HepG2 (cell line): ENCODE data around the gene REEP2. TPM values are rescaled to one million over a fixed set of nuclear protein-coding genes. Genes with fewer than 3 reads are reported as not detected.

Experiments
- ADNP ChIP-seq: sonication (generic); formaldehyde crosslinking; IDR thresholded peaks from 2 replicates; pipeline ENCODE4 v1.4.0; 2020; ENCODE audit warnings: missing genetic modification reagents
- FIP1L1 ChIP-seq: fragments of 200-400 bp; formaldehyde crosslinking; IDR thresholded peaks from 2 replicates; pipeline ENCODE4 v1.6.1; 2018; ENCODE audit warnings: low read depth, mild to moderate bottlenecking, low read length, moderate library complexity, borderline replicate concordance; ENCODE audit not compliant: insufficient read depth
- GLMP ChIP-seq: sonication (generic); formaldehyde crosslinking; IDR thresholded peaks from 2 replicates; pipeline ENCODE4 v1.9.0; 2021; ENCODE audit warnings: missing genetic modification reagents, mild to moderate bottlenecking, borderline replicate concordance
- KDM2A ChIP-seq: sonication (generic); formaldehyde crosslinking; IDR thresholded peaks from 2 replicates; pipeline ENCODE4 v1.4.0; 2020; ENCODE audit warnings: low read depth, missing genetic modification reagents, borderline replicate concordance
- NAIF1 ChIP-seq: sonication (generic); formaldehyde crosslinking; IDR thresholded peaks from 2 replicates; pipeline ENCODE4 v1.5.0; 2020; ENCODE audit warnings: mild to moderate bottlenecking, missing genetic modification reagents, borderline replicate concordance
- NFATC3 ChIP-seq: sonication (generic); formaldehyde crosslinking; IDR thresholded peaks from 2 replicates; pipeline ENCODE4 v1.5.1; 2020; ENCODE audit warnings: mild to moderate bottlenecking, missing genetic modification reagents
- PATZ1 ChIP-seq: sonication (generic); formaldehyde crosslinking; IDR thresholded peaks from 2 replicates; pipeline ENCODE4 v1.4.0; 2020; ENCODE audit warnings: missing genetic modification reagents
- POLR2G ChIP-seq: fragments of 200-400 bp; formaldehyde crosslinking; IDR thresholded peaks from 2 replicates; pipeline ENCODE4 v1.6.1; 2018; ENCODE audit warnings: mild to moderate bottlenecking, low read depth, low read length, moderate library complexity
- REL ChIP-seq: sonication (generic); formaldehyde crosslinking; conservative IDR thresholded peaks from 2 replicates; pipeline ENCODE4 v1.8.0; 2022; ENCODE audit warnings: mild to moderate bottlenecking, missing genetic modification reagents, moderate library complexity
- SAP130 ChIP-seq: IDR thresholded peaks from 2 replicates; pipeline ENCODE4 v1.6.1; 2016; ENCODE audit warnings: low read depth
- SRSF9 ChIP-seq: fragments of 200-400 bp; formaldehyde crosslinking; IDR thresholded peaks from 2 replicates; pipeline ENCODE4 v1.6.1; 2018; ENCODE audit warnings: borderline replicate concordance, mild to moderate bottlenecking, low read depth, low read length; ENCODE audit not compliant: insufficient read depth, poor library complexity, severe bottlenecking
- SRY ChIP-seq: sonication (generic); formaldehyde crosslinking; IDR thresholded peaks from 2 replicates; pipeline ENCODE4 v1.8.0; 2022; ENCODE audit warnings: mild to moderate bottlenecking, missing genetic modification reagents
- TARDBP ChIP-seq: sonication (generic); formaldehyde crosslinking; IDR thresholded peaks from 2 replicates; pipeline ENCODE4 v1.8.0; 2022; ENCODE audit warnings: mild to moderate bottlenecking, missing genetic modification reagents
- U2AF1 ChIP-seq: fragments of 200-400 bp; formaldehyde crosslinking; optimal IDR thresholded peaks from 2 replicates; pipeline ENCODE3; 2017; ENCODE audit warnings: mild to moderate bottlenecking, low read depth, low read length
- ZBTB10 ChIP-seq: sonication (generic); formaldehyde crosslinking; IDR thresholded peaks from 2 replicates; pipeline ENCODE4 v1.4.0; 2020; ENCODE audit warnings: missing genetic modification reagents, borderline replicate concordance
- ZBTB42 ChIP-seq: sonication (generic); formaldehyde crosslinking; IDR thresholded peaks from 2 replicates; pipeline ENCODE4 v1.5.0; 2020; ENCODE audit warnings: mild to moderate bottlenecking, missing genetic modification reagents
- ZNF101 ChIP-seq: sonication (generic); formaldehyde crosslinking; IDR thresholded peaks from 2 replicates; pipeline ENCODE4 v1.4.0; 2020; ENCODE audit warnings: mild to moderate bottlenecking, low read depth, missing genetic modification reagents, borderline replicate concordance
- ZNF234 ChIP-seq: sonication (generic); formaldehyde crosslinking; conservative IDR thresholded peaks from 2 replicates; pipeline ENCODE4 v1.5.1; 2020; ENCODE audit warnings: mild to moderate bottlenecking, missing genetic modification reagents
- ZNF3 ChIP-seq: IDR thresholded peaks from 2 replicates; pipeline ENCODE4 v1.7.0; 2017; ENCODE audit warnings: inconsistent platforms
- ZNF382 ChIP-seq: sonication (generic); formaldehyde crosslinking; IDR thresholded peaks from 2 replicates; pipeline ENCODE4 v1.5.0; 2020; ENCODE audit warnings: missing genetic modification reagents, mild to moderate bottlenecking, borderline replicate concordance
- ZNF589 ChIP-seq: sonication (generic); formaldehyde crosslinking; conservative IDR thresholded peaks from 2 replicates; pipeline ENCODE4 v1.8.0; 2022; ENCODE audit warnings: mild to moderate bottlenecking, moderate library complexity, missing genetic modification reagents
- ZNF720 ChIP-seq: sonication (generic); formaldehyde crosslinking; IDR thresholded peaks from 2 replicates; pipeline ENCODE4 v1.4.0; 2020; ENCODE audit warnings: missing genetic modification reagents
- ZNF777 ChIP-seq: sonication (generic); formaldehyde crosslinking; IDR thresholded peaks from 2 replicates; pipeline ENCODE4 v1.4.0; 2020; ENCODE audit warnings: missing genetic modification reagents
- ZNF782 ChIP-seq: sonication (generic); formaldehyde crosslinking; IDR thresholded peaks from 2 replicates; pipeline ENCODE4 v1.4.0; 2020; ENCODE audit warnings: missing genetic modification reagents, mild to moderate bottlenecking, borderline replicate concordance
- polyA plus RNA-seq, 8 experiments: library from polyadenylated mRNA; depleted of rRNA in 3 of 8; stranded (reverse) in 7 of 8; unstranded in 1 of 8; fragments of >200 nt; fragmentation: Illumina TruSeq in 4 of 8; extraction: Trizol in 4 of 8; gene quantifications; 2 replicates each; pipeline versions ENCODE4 v1.2.1 to v1.2.3, GENCODE V29; 2011 to 2016; ENCODE audit warnings: low read depth in 4 of 8, missing spikeins in 1 of 8, mixed read lengths in 1 of 8; ENCODE audit not compliant: insufficient read depth in 1 of 8
- total RNA-seq, 5 experiments: library from RNA; depleted of rRNA; stranded (reverse); fragments of >200 nt; fragmentation: Illumina TruSeq; extraction: Trizol; gene quantifications; 2 replicates each; pipeline ENCODE4 v1.2.3, GENCODE V29; 2016; ENCODE audit warnings: low read depth in 1 of 5

The REEP2 gene
- total and polyA plus RNA-seq, 2 of the 13 experiments (the other 11 are each of a cell fraction or from before 2014, with no cell fraction given): 5.3 to 7.8 TPM

GRCh38 chr5:138491669-138492559, 53.1 kb downstream of the REEP2 start (continued):
- TF ChIP-seq ZBTB10 (CRISPR knock-in tag) (no peak), ADNP (no peak), NFATC3 (CRISPR knock-in tag) (no peak), SRSF9 (no peak), ZNF777 (CRISPR knock-in tag) (peak; percentile 83), PATZ1 (CRISPR knock-in tag) (peak; percentile 63; the same call in 1 of the 2 replicates), SAP130 (CRISPR knock-in tag) (peak; percentile 64), ZNF382 (CRISPR knock-in tag) (no peak), KDM2A (CRISPR knock-in tag) (no peak), GLMP (CRISPR knock-in tag) (no peak), POLR2G (peak; percentile 58; the same call in 1 of the 2 replicates), ZNF3 (no peak), ZNF782 (CRISPR knock-in tag) (no peak), FIP1L1 (no peak), NAIF1 (CRISPR knock-in tag) (no peak), ZNF720 (CRISPR knock-in tag) (no peak), ZNF101 (no peak), TARDBP (CRISPR knock-in tag) (0 out of 2 replicates have a peak, but pooled peaks have one; percentile 20), U2AF1 (no peak), SRY (peak; percentile 23; the same call in 1 of the 2 replicates), ZNF234 (CRISPR knock-in tag) (no peak), ZNF589 (CRISPR knock-in tag) (no peak), ZBTB42 (no peak), REL (CRISPR knock-in tag) (peak; percentile 80; the same call in 1 of the 2 replicates)
